Measurements from ENCODE around the gene PDE4D.

PDE4D gene

DNA sequence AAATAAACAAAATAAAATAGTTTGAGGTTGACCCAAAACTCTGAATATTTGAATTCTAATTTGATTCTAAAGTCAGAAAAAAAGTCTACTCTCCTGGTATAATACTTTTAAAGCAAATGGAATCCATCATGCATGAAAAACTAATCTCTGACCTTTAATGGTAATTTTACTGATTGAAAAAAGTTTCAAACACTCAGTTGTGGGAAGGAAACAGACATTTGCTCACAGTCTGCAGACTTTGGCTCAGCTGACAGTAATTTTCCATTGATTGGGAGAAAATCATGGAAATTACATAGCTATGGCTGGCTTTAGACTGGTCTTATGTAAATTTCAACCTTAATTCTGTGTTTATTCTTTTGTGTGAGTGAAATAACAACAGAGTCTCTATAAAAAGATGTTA lies 574.3 kb downstream of the PDE4D start:
- ATAC-seq, result no peak

DNA sequence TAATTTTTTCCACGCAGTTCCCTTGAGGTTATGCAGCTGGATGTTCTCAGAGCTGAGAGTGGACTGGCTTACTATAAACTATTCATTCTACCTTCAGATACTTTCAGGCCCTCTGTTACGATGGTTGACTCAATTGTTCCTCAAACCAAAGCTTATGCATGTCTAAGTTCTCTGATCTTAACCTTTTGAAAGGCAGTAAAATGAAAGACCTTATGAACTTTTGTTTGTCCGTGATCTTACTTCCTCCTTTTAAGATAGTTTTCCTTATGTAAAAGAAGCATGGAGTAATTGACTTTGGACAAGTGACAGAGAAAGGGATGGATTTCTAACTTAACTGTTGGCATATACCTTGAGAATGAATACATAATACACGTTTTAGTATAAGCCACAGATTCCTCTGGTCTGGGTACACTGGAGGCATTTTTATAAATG lies 575.7 kb downstream of the PDE4D start:
- TF ChIP-seq TCF4 (CRISPR knock-in tag; IDR thresholded peaks at IDR 0.05; ENCODE audit: borderline replicate concordance), result no peak
- TF ChIP-seq, protein P1, sequence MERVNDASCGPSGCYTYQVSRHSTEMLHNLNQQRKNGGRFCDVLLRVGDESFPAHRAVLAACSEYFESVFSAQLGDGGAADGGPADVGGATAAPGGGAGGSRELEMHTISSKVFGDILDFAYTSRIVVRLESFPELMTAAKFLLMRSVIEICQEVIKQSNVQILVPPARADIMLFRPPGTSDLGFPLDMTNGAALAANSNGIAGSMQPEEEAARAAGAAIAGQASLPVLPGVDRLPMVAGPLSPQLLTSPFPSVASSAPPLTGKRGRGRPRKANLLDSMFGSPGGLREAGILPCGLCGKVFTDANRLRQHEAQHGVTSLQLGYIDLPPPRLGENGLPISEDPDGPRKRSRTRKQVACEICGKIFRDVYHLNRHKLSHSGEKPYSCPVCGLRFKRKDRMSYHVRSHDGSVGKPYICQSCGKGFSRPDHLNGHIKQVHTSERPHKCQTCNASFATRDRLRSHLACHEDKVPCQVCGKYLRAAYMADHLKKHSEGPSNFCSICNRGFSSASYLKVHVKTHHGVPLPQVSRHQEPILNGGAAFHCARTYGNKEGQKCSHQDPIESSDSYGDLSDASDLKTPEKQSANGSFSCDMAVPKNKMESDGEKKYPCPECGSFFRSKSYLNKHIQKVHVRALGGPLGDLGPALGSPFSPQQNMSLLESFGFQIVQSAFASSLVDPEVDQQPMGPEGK (CRISPR knock-in tag; IDR thresholded peaks at IDR 0.05; ENCODE audit: borderline replicate concordance), result no peak
- TF ChIP-seq ZNF70 (CRISPR knock-in tag; IDR thresholded peaks at IDR 0.05), result no peak
- TF ChIP-seq ESRRG (CRISPR knock-in tag; IDR thresholded peaks at IDR 0.05), result no peak
- TF ChIP-seq PPARA (CRISPR knock-in tag; IDR thresholded peaks at IDR 0.05; ENCODE audit: borderline replicate concordance), result no peak
- TF ChIP-seq GLIS3 (CRISPR knock-in tag; IDR thresholded peaks at IDR 0.05), result no peak
- TF ChIP-seq, protein P2, sequence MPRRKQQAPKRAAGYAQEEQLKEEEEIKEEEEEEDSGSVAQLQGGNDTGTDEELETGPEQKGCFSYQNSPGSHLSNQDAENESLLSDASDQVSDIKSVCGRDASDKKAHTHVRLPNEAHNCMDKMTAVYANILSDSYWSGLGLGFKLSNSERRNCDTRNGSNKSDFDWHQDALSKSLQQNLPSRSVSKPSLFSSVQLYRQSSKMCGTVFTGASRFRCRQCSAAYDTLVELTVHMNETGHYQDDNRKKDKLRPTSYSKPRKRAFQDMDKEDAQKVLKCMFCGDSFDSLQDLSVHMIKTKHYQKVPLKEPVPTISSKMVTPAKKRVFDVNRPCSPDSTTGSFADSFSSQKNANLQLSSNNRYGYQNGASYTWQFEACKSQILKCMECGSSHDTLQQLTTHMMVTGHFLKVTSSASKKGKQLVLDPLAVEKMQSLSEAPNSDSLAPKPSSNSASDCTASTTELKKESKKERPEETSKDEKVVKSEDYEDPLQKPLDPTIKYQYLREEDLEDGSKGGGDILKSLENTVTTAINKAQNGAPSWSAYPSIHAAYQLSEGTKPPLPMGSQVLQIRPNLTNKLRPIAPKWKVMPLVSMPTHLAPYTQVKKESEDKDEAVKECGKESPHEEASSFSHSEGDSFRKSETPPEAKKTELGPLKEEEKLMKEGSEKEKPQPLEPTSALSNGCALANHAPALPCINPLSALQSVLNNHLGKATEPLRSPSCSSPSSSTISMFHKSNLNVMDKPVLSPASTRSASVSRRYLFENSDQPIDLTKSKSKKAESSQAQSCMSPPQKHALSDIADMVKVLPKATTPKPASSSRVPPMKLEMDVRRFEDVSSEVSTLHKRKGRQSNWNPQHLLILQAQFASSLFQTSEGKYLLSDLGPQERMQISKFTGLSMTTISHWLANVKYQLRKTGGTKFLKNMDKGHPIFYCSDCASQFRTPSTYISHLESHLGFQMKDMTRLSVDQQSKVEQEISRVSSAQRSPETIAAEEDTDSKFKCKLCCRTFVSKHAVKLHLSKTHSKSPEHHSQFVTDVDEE (CRISPR knock-in tag; IDR thresholded peaks at IDR 0.05), result no peak
- TF ChIP-seq, protein P3, sequence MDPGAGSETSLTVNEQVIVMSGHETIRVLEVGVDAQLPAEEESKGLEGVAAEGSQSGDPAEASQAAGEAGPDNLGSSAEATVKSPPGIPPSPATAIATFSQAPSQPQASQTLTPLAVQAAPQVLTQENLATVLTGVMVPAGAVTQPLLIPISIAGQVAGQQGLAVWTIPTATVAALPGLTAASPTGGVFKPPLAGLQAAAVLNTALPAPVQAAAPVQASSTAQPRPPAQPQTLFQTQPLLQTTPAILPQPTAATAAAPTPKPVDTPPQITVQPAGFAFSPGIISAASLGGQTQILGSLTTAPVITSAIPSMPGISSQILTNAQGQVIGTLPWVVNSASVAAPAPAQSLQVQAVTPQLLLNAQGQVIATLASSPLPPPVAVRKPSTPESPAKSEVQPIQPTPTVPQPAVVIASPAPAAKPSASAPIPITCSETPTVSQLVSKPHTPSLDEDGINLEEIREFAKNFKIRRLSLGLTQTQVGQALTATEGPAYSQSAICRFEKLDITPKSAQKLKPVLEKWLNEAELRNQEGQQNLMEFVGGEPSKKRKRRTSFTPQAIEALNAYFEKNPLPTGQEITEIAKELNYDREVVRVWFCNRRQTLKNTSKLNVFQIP (CRISPR knock-in tag; IDR thresholded peaks at IDR 0.05; ENCODE audit: borderline replicate concordance, low read depth), result no peak
- TF ChIP-seq ISL1 (CRISPR knock-in tag; IDR thresholded peaks at IDR 0.05), result no peak
- TF ChIP-seq ZC3H10 (CRISPR knock-in tag; IDR thresholded peaks at IDR 0.05), result no peak
- no peak for TF ChIP-seq OSR1 (CRISPR knock-in tag; IDR thresholded peaks at IDR 0.05)
- no peak for TF ChIP-seq RARB (CRISPR knock-in tag; IDR thresholded peaks at IDR 0.05)
- TF ChIP-seq CSDC2 (CRISPR knock-in tag; IDR thresholded peaks at IDR 0.05), result no peak
- TF ChIP-seq ARNTL (CRISPR knock-in tag; IDR thresholded peaks at IDR 0.05; ENCODE audit: borderline replicate concordance, low read depth), result no peak
- TF ChIP-seq, protein P4, sequence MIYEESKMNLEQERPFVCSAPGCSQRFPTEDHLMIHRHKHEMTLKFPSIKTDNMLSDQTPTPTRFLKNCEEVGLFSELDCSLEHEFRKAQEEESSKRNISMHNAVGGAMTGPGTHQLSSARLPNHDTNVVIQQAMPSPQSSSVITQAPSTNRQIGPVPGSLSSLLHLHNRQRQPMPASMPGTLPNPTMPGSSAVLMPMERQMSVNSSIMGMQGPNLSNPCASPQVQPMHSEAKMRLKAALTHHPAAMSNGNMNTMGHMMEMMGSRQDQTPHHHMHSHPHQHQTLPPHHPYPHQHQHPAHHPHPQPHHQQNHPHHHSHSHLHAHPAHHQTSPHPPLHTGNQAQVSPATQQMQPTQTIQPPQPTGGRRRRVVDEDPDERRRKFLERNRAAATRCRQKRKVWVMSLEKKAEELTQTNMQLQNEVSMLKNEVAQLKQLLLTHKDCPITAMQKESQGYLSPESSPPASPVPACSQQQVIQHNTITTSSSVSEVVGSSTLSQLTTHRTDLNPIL (CRISPR knock-in tag; IDR thresholded peaks at IDR 0.05; ENCODE audit: low read depth), result no peak
- TF ChIP-seq ZNF565 (CRISPR knock-in tag; conservative IDR thresholded peaks at IDR 0.05; ENCODE audit: low read depth), result no peak
- ATAC-seq, result peak; percentile 61

More for the DNA sequence above, 574.3 kb downstream of the PDE4D start:
- TF ChIP-seq ZC3H10 (CRISPR knock-in tag; IDR thresholded peaks at IDR 0.05) (no peak), ZNF565 (CRISPR knock-in tag; conservative IDR thresholded peaks at IDR 0.05; ENCODE audit: low read depth) (no peak), ESRRG (CRISPR knock-in tag; IDR thresholded peaks at IDR 0.05) (no peak), ZNF70 (CRISPR knock-in tag; IDR thresholded peaks at IDR 0.05) (no peak), TCF4 (CRISPR knock-in tag; IDR thresholded peaks at IDR 0.05; ENCODE audit: borderline replicate concordance) (no peak), OSR1 (CRISPR knock-in tag; IDR thresholded peaks at IDR 0.05) (no peak), ISL1 (CRISPR knock-in tag; IDR thresholded peaks at IDR 0.05) (no peak), RARB (CRISPR knock-in tag; IDR thresholded peaks at IDR 0.05) (no peak)
- TF ChIP-seq, protein P1 (CRISPR knock-in tag; IDR thresholded peaks at IDR 0.05; ENCODE audit: borderline replicate concordance), result no peak
- TF ChIP-seq, protein P5, sequence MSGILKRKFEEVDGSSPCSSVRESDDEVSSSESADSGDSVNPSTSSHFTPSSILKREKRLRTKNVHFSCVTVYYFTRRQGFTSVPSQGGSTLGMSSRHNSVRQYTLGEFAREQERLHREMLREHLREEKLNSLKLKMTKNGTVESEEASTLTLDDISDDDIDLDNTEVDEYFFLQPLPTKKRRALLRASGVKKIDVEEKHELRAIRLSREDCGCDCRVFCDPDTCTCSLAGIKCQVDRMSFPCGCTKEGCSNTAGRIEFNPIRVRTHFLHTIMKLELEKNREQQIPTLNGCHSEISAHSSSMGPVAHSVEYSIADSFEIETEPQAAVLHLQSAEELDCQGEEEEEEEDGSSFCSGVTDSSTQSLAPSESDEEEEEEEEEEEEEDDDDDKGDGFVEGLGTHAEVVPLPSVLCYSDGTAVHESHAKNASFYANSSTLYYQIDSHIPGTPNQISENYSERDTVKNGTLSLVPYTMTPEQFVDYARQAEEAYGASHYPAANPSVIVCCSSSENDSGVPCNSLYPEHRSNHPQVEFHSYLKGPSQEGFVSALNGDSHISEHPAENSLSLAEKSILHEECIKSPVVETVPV (CRISPR knock-in tag; IDR thresholded peaks at IDR 0.05), result no peak

Data from SK-N-SH treated with all-trans-retinoic acid at 6 μM for 48 hours (cell line).